ENCODE data around the gene IL3. TPM values are rescaled to one million over a fixed set of nuclear protein-coding genes. Genes with fewer than 3 reads are reported as not detected.

IL3 gene
- total RNA-seq, 1 experiment from 2014 or later, result not detected

DNA sequence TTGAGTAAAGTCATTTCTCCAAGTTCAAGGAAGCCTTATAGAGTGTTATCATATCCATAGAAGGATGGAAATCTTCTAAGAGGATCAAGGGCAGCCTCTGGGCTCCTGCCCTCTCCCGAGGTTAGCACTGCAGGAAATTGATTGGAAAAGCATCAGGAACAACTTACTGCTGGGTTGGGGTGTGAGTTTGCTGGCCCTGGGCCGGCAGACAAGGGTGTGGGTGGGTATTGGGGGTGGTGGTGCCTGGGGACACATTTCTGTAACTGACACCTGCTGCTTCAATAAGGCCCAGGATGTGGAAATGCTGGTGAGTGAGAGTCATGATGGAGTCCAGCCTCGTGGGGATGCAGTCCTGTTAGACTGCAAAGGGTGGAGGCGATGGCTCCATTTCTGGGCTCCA is 18.6 kb downstream of the IL3 start (continued):
- TF ChIP-seq, protein P1, sequence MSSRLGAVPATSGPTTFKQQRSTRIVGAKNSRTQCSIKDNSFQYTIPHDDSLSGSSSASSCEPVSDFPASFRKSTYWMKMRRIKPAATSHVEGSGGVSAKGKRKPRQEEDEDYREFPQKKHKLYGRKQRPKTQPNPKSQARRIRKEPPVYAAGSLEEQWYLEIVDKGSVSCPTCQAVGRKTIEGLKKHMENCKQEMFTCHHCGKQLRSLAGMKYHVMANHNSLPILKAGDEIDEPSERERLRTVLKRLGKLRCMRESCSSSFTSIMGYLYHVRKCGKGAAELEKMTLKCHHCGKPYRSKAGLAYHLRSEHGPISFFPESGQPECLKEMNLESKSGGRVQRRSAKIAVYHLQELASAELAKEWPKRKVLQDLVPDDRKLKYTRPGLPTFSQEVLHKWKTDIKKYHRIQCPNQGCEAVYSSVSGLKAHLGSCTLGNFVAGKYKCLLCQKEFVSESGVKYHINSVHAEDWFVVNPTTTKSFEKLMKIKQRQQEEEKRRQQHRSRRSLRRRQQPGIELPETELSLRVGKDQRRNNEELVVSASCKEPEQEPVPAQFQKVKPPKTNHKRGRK (CRISPR knock-in tag; IDR thresholded peaks at IDR 0.05; ENCODE audit: borderline replicate concordance), result no peak
- TF ChIP-seq ZNF416 (CRISPR knock-in tag; IDR thresholded peaks at IDR 0.05), result no peak
- no peak for TF ChIP-seq IRF2 (CRISPR knock-in tag; IDR thresholded peaks at IDR 0.05; ENCODE audit: borderline replicate concordance, low read depth)
- no peak for TF ChIP-seq JAZF1 (CRISPR knock-in tag; IDR thresholded peaks at IDR 0.05)

DNA sequence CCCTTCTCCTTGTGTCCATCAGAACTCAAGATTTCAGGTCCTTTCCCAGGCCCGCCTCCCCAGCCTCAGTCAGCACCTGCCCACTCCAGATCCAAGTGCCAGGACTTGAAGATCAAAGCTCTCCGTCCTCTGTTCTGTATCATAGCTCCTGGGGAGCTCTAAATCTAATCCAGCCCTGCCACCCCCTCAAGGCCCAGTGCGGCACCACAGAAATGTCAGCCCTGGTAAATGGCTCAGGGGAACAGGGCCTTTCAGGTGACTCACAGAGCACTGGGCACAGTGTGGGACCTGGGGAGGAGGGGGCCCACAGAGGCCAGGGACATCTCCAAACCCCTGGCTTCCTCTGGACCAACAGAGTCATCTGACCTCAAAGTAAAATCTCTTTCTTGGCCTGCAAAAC is 19.2 kb downstream of the IL3 start:
- ChIA-PET CTCF (no interaction called here), POLR2A (no interaction called here)
- Mint-ChIP-seq H3K36me3 (no peaks in the 10 kb centered on the region), H3K4me1 (no peaks in the 10 kb centered on the region), H3K4me3 (no peak overlapping the region), H3K9me3 (no peaks in the 10 kb centered on the region), H3K27me3 (ENCODE audit: low read depth) (no peaks in the 10 kb centered on the region), H3K27ac (no peak overlapping the region)
- no peak for TF ChIP-seq ARID4B (CRISPR knock-in tag; IDR thresholded peaks at IDR 0.05; ENCODE audit: borderline replicate concordance)
- TF ChIP-seq, protein P2, sequence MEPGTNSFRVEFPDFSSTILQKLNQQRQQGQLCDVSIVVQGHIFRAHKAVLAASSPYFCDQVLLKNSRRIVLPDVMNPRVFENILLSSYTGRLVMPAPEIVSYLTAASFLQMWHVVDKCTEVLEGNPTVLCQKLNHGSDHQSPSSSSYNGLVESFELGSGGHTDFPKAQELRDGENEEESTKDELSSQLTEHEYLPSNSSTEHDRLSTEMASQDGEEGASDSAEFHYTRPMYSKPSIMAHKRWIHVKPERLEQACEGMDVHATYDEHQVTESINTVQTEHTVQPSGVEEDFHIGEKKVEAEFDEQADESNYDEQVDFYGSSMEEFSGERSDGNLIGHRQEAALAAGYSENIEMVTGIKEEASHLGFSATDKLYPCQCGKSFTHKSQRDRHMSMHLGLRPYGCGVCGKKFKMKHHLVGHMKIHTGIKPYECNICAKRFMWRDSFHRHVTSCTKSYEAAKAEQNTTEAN (CRISPR knock-in tag; IDR thresholded peaks at IDR 0.05), result no peak
- no peak for TF ChIP-seq OVOL2 (CRISPR knock-in tag; IDR thresholded peaks at IDR 0.05; ENCODE audit: borderline replicate concordance)
- no peak for TF ChIP-seq FOXK1 (CRISPR knock-in tag; IDR thresholded peaks at IDR 0.05)
- no peak for TF ChIP-seq NR3C1 (CRISPR knock-in tag; conservative IDR thresholded peaks at IDR 0.05; ENCODE audit: low read depth)
- no peak for TF ChIP-seq CBFB (CRISPR knock-in tag; IDR thresholded peaks at IDR 0.05; ENCODE audit: low read depth)
- TF ChIP-seq ZNF671 (CRISPR knock-in tag; IDR thresholded peaks at IDR 0.05), result no peak
- TF ChIP-seq, protein P3, sequence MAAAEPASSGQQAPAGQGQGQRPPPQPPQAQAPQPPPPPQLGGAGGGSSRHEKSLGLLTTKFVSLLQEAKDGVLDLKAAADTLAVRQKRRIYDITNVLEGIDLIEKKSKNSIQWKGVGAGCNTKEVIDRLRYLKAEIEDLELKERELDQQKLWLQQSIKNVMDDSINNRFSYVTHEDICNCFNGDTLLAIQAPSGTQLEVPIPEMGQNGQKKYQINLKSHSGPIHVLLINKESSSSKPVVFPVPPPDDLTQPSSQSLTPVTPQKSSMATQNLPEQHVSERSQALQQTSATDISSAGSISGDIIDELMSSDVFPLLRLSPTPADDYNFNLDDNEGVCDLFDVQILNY (CRISPR knock-in tag; IDR thresholded peaks at IDR 0.05), result no peak
- no peak for TF ChIP-seq AFF4 (CRISPR knock-in tag; IDR thresholded peaks at IDR 0.05; ENCODE audit: borderline replicate concordance)
- no peak for TF ChIP-seq ETV6 (CRISPR knock-in tag; IDR thresholded peaks at IDR 0.05)
- TF ChIP-seq, protein P4, sequence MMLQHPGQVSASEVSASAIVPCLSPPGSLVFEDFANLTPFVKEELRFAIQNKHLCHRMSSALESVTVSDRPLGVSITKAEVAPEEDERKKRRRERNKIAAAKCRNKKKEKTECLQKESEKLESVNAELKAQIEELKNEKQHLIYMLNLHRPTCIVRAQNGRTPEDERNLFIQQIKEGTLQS (CRISPR knock-in tag; conservative IDR thresholded peaks at IDR 0.05), result no peak
- TF ChIP-seq CREM (CRISPR knock-in tag; IDR thresholded peaks at IDR 0.05), result no peak
- no peak for TF ChIP-seq ELF4 (CRISPR knock-in tag; IDR thresholded peaks at IDR 0.05; ENCODE audit: low read depth)
- no peak for TF ChIP-seq SMAD4 (CRISPR knock-in tag; IDR thresholded peaks at IDR 0.05)
- DNase-seq (ENCODE audit: low spot score), result no peak
- no peak for ATAC-seq

Measured in WTC11 (cell line).